NK-92 treated with Interleukin-12 subunit alpha and Interleukin-12 subunit beta, amount 100 ng/mL, for 24 hours (cell line): ENCODE data around the gene PRXL2B.
"Not testable (repeated sequence)": the region's sequence is repeated elsewhere in the genome, so short reads cannot be mapped to it uniquely, and the experiment has no call there.

Experiments
- DNase-seq: peaks from one replicate; lab custom pipeline; 2025; lab: John Stamatoyannopoulos, UW

The PRXL2B gene

GRCh38 chr1:2586154-2587070 lies at the start of gene PRXL2B:
Gene PRXL2B (plus strand): TSS chr1:2586777. CDS start chr1:2586886, 109 bp downstream.
- DNase-seq: peak; percentile 96

GRCh38 chr1:2537784-2538115 lies 48.8 kb upstream of the PRXL2B start:
- DNase-seq: no peak

- no peak for DNase-seq
These were observed 48.2 kb upstream of the PRXL2B start for GRCh38 chr1:2538376-2538775.

GRCh38 chr1:2538872-2539271 lies 47.7 kb upstream of the PRXL2B start:
- DNase-seq: no peak

- DNase-seq: no peak
These were observed 47.2 kb upstream of the PRXL2B start for GRCh38 chr1:2539312-2539907.

GRCh38 chr1:2540816-2541492 lies 45.6 kb upstream of the PRXL2B start:
- DNase-seq: no peak

- no peak for DNase-seq
These were observed 44.8 kb upstream of the PRXL2B start for GRCh38 chr1:2541619-2542245.

GRCh38 chr1:2542246-2542915 lies 44.2 kb upstream of the PRXL2B start:
- DNase-seq: no peak

- no peak for DNase-seq
These were observed 43.0 kb upstream of the PRXL2B start for GRCh38 chr1:2543543-2544092.

GRCh38 chr1:2544093-2544874 lies 42.3 kb upstream of the PRXL2B start:
- no peak for DNase-seq

- DNase-seq: no peak
These were observed 41.5 kb upstream of the PRXL2B start for GRCh38 chr1:2544875-2545640.

- DNase-seq: peak; percentile 81
These were observed 40.6 kb upstream of the PRXL2B start for GRCh38 chr1:2545754-2546514.

- DNase-seq: peak; percentile 81
These were observed 39.9 kb upstream of the PRXL2B start for GRCh38 chr1:2546515-2547209.

GRCh38 chr1:2547210-2548067 lies 39.1 kb upstream of the PRXL2B start:
- DNase-seq: peak; percentile 55

- DNase-seq: peak; percentile 72
These were observed 38.4 kb upstream of the PRXL2B start for GRCh38 chr1:2548068-2548589.

GRCh38 chr1:2549367-2550029 lies 37.1 kb upstream of the PRXL2B start:
- DNase-seq: not testable (repeated sequence)
